Loucy (cell line): ENCODE measurements around the gene NPTN.

Experiments
- H2AFZ ChIP-seq: fragments of 200-600 bp; sonication (generic); 2 replicates; pipeline ENCODE4 v1.6.0; 2016; ENCODE audit warnings: antibody characterized with exemption, mild to moderate bottlenecking, low read length, moderate library complexity
- H3F3A ChIP-seq: fragments of 200-600 bp; 2 replicates; pipeline ENCODE4 v1.6.0; 2016; ENCODE audit warnings: antibody characterized with exemption, low read depth, mild to moderate bottlenecking
- H3K27me3 ChIP-seq: fragments of 200-600 bp; sonication (generic); 2 replicates; pipeline ENCODE4 v1.6.1; 2014; ENCODE audit warnings: low read length, mild to moderate bottlenecking; ENCODE audit not compliant: insufficient read depth, poor library complexity, severe bottlenecking
- H3K36me3 ChIP-seq: fragments of 200-600 bp; sonication (generic); 2 replicates; pipeline ENCODE4 v1.6.1; 2016; ENCODE audit warnings: low read length; ENCODE audit not compliant: insufficient read depth
- H3K4me1 ChIP-seq: fragments of 200-600 bp; sonication (generic); 2 replicates; pipeline ENCODE4 v1.5.1; 2014; ENCODE audit warnings: low read length, mild to moderate bottlenecking; ENCODE audit not compliant: insufficient read depth, poor library complexity, severe bottlenecking
- H3K4me2 ChIP-seq: fragments of 200-600 bp; sonication (generic); 2 replicates; pipeline ENCODE4 v1.6.0; 2014; ENCODE audit warnings: antibody characterized with exemption, low read length, low read depth, mild to moderate bottlenecking; ENCODE audit not compliant: poor library complexity, severe bottlenecking
- H3K4me3 ChIP-seq: fragments of 200-600 bp; sonication (generic); 2 replicates; pipeline ENCODE4 v1.5.1; 2014; ENCODE audit warnings: low read length, mild to moderate bottlenecking, mixed read lengths; ENCODE audit not compliant: poor library complexity, severe bottlenecking
- H3K79me2 ChIP-seq: fragments of 200-600 bp; sonication (generic); 2 replicates; pipeline ENCODE4 v1.6.1; 2014; ENCODE audit warnings: low read length; ENCODE audit not compliant: insufficient read depth
- H3K9ac ChIP-seq: fragments of 200-600 bp; sonication (generic); 2 replicates; pipeline ENCODE4 v1.6.0; 2014; ENCODE audit warnings: mild to moderate bottlenecking, low read depth, low read length, moderate library complexity; ENCODE audit not compliant: poor library complexity, severe bottlenecking
- H3K9me2 ChIP-seq: fragments of 200-600 bp; sonication (generic); replicated peaks from 2 replicates; pipeline ENCODE4 v1.6.1; 2016; ENCODE audit warnings: low read depth, low read length, mixed read lengths
- H3K9me3 ChIP-seq: fragments of 200-600 bp; sonication (generic); 2 replicates; pipeline ENCODE4 v1.6.1; 2014; ENCODE audit warnings: mild to moderate bottlenecking, antibody characterized with exemption, low read length, low read depth; ENCODE audit not compliant: insufficient read depth
- H4K20me1 ChIP-seq: fragments of 200-600 bp; sonication (generic); 2 replicates; pipeline ENCODE4 v1.6.0; 2014; ENCODE audit warnings: antibody characterized with exemption, low read length, mild to moderate bottlenecking; ENCODE audit not compliant: insufficient read depth, poor library complexity, severe bottlenecking
- EZH2phosphoT487 ChIP-seq: fragments of 200-600 bp; IDR thresholded peaks from 2 replicates; pipeline ENCODE4 v1.6.1; 2018; ENCODE audit warnings: antibody characterized with exemption, mild to moderate bottlenecking, moderate library complexity, borderline replicate concordance
- TF ChIP-seq, protein P1 (sequence below): fragments of 200-600 bp; sonication (generic); conservative IDR thresholded peaks from 2 replicates; pipeline ENCODE4 v1.5.1; 2014; ENCODE audit warnings: mild to moderate bottlenecking, antibody characterized with exemption, low read length

NPTN gene

DNA sequence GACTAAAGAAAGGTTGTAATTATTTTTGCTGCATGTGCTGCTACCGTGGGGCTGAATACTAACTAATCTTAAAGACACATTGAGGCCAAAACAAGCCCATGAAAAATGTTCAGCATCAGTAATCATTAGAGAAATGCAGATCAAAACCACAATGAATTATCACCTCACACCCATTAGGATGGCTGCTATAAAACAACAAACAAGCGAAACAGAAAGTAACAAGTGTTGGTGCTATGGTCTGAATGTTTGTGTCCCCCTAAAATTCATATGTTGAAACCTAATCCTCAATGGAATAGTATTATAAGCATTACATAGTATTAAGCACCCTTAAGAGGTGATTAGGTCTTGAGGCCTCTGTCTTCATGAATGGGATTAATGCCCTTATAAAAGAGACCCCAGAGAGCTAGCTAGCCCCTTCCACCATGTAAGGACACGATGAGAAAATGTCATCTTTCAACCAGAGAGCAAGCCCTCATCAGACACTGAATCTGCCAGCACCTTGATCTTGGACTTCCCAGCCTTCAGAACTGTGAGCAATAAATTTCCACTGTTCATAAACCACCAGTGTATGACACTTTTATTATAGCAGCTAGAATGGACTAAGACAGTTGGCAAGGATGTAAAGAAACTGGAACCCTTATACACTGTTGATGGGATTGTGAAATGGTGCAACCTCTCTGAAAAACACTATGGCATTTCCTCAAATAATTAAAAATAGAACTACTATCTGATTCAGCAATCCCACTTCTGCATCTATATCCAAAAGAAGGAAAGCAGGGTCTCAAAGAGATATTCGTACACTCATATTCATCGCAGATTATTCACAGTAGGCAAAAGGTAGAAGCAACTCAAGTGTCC, 114.1 kb downstream of the NPTN start:
- Histone ChIP-seq H3K9ac (no peak overlapping the region), H2AFZ (no peak overlapping the region), H3K4me3 (no peak overlapping the region), H3K9me2 (no peaks in the 10 kb centered on the region), H3K9me3 (no peaks in the 10 kb centered on the region), H3F3A (no peaks in the 10 kb centered on the region), H3K79me2 (no peaks in the 10 kb centered on the region), H3K36me3 (no peaks in the 10 kb centered on the region), H3K4me1 (no peaks in the 10 kb centered on the region), H4K20me1 (no peaks in the 10 kb centered on the region), H3K4me2 (no peak overlapping the region), H3K27me3 (no peaks in the 10 kb centered on the region)
- no peak for TF ChIP-seq EZH2phosphoT487
- TF ChIP-seq, protein P1, sequence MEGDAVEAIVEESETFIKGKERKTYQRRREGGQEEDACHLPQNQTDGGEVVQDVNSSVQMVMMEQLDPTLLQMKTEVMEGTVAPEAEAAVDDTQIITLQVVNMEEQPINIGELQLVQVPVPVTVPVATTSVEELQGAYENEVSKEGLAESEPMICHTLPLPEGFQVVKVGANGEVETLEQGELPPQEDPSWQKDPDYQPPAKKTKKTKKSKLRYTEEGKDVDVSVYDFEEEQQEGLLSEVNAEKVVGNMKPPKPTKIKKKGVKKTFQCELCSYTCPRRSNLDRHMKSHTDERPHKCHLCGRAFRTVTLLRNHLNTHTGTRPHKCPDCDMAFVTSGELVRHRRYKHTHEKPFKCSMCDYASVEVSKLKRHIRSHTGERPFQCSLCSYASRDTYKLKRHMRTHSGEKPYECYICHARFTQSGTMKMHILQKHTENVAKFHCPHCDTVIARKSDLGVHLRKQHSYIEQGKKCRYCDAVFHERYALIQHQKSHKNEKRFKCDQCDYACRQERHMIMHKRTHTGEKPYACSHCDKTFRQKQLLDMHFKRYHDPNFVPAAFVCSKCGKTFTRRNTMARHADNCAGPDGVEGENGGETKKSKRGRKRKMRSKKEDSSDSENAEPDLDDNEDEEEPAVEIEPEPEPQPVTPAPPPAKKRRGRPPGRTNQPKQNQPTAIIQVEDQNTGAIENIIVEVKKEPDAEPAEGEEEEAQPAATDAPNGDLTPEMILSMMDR = no peak

DNA sequence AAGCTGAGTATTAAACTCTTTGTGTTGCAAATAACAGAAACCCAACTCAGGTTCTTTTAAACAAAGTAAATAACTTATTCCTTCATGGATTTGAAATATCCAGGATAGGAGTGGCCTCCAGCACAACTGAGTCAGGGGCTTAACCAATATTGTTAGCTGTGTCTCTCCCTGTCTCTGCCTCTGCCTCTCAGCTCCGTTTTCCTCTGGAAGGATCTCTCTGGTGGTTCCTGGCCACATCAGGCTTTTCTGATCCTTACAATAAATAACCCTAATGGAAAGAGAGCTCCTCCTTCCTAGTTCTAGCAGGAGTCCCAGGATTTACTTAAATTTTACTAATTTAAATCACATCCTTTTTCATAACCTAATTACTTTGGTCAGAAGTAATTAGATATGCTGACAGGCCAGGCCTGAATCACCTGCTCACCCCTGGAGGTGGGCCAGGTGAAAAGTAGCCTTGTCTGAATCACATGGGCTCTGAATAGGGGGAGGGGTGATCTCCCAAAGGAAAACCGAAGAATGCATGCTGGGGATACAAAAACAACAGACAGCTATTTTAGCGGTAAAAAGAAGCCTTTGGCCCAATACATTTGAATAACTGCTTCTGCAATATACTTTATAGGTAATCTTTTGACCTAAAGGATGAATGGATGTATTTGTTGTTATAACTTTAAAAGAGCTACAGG, 114.9 kb downstream of the NPTN start:
- Histone ChIP-seq H3K9me3 (no peaks in the 10 kb centered on the region), H4K20me1 (no peaks in the 10 kb centered on the region), H3F3A (no peaks in the 10 kb centered on the region), H3K4me1 (no peaks in the 10 kb centered on the region), H3K36me3 (no peaks in the 10 kb centered on the region), H3K4me2 (no peak overlapping the region), H2AFZ (no peak overlapping the region), H3K4me3 (no peak overlapping the region), H3K9me2 (no peaks in the 10 kb centered on the region), H3K27me3 (no peaks in the 10 kb centered on the region), H3K79me2 (no peaks in the 10 kb centered on the region), H3K9ac (no peak overlapping the region)
- TF ChIP-seq, protein P1 = no peak
- no peak for TF ChIP-seq EZH2phosphoT487

DNA sequence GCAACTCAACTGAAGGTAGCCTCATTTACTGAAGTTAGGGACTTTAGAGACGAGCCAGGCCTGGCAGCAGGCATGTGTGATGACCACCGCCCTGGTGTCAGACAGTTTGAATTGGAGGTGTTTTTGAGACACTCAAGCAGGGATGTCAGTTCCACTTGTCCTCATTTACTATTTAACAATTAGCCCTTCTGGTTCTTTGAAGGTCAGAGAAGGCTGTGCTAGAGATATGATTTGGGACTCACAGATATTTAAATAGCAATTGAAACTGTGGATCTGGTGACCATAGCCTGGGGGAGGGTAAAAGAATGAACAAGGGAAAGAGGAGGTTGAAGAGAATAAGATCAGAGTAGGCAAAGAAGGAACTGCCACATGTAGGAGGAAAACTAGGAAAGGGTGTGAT, 115.6 kb downstream of the NPTN start:
- Histone ChIP-seq H3K4me2 (no peak overlapping the region), H3K79me2 (no peaks in the 10 kb centered on the region), H3K9ac (no peak overlapping the region), H2AFZ (no peak overlapping the region), H3F3A (no peaks in the 10 kb centered on the region), H3K9me3 (no peaks in the 10 kb centered on the region), H4K20me1 (no peaks in the 10 kb centered on the region), H3K36me3 (no peaks in the 10 kb centered on the region), H3K4me1 (no peaks in the 10 kb centered on the region), H3K27me3 (no peaks in the 10 kb centered on the region), H3K4me3 (no peak overlapping the region), H3K9me2 (no peaks in the 10 kb centered on the region)
- TF ChIP-seq EZH2phosphoT487 = no peak
- TF ChIP-seq, protein P1 = no peak
